Osteocyte (in vitro differentiated cells): ENCODE measurements around the gene NEDD8. TPM values are rescaled to one million over a fixed set of nuclear protein-coding genes. Genes with fewer than 3 reads are reported as not detected.
A peak's percentile ranks its signal among the peaks of the same experiment; 100 is the strongest.

Experiments used
- DNase-seq: peaks from one replicate; pipeline ENCODE4 v3.0.0; 2021; ENCODE audit warnings: mixed read lengths; ENCODE audit not compliant: unreplicated experiment; ENCODE audit errors: extremely low spot score
- H3K27ac Mint-ChIP-seq: one replicate; pipeline ENCODE4 v1.8.0; 2021; ENCODE audit warnings: mild to moderate bottlenecking, mixed read lengths; ENCODE audit not compliant: unreplicated experiment
- H3K27me3 Mint-ChIP-seq: one replicate; pipeline ENCODE4 v1.8.0; 2021; ENCODE audit warnings: mixed read lengths; ENCODE audit not compliant: unreplicated experiment
- H3K36me3 Mint-ChIP-seq: one replicate; pipeline ENCODE4 v1.8.0; 2021; ENCODE audit warnings: mixed read lengths; ENCODE audit not compliant: unreplicated experiment
- H3K4me1 Mint-ChIP-seq: one replicate; pipeline ENCODE4 v1.8.0; 2021; ENCODE audit warnings: mixed read lengths; ENCODE audit not compliant: unreplicated experiment
- H3K4me3 Mint-ChIP-seq: one replicate; pipeline ENCODE4 v1.8.0; 2021; ENCODE audit warnings: mild to moderate bottlenecking, moderate library complexity, mixed read lengths; ENCODE audit not compliant: unreplicated experiment
- H3K9me3 Mint-ChIP-seq: one replicate; pipeline ENCODE4 v1.8.0; 2021; ENCODE audit warnings: mixed read lengths; ENCODE audit not compliant: unreplicated experiment
- CTCF ChIP-seq: fragments of 200-600 bp; sonication (generic); IDR thresholded peaks from 2 replicates; pipeline ENCODE4 v1.5.0; 2021; ENCODE audit warnings: antibody characterized with exemption, mild to moderate bottlenecking, moderate library complexity
- total RNA-seq: library from RNA; stranded (reverse); gene quantifications from 2 replicates; pipeline ENCODE4 v1.2.1, GENCODE V29; 2021

The NEDD8 gene
- total RNA-seq, 1 donor from 2014 or later = 158 TPM

GRCh38 chr14:24271834-24272263, 39.7 kb upstream of the NEDD8 start:
- no peak for DNase-seq
- Mint-ChIP-seq H3K36me3 (peaks cover 5% of the 10 kb centered on the region), H3K9me3 (no peaks in the 10 kb centered on the region), H3K4me3 (peak overlapping the region; percentile 93), H3K4me1 (peaks cover 14% of the 10 kb centered on the region), H3K27ac (peak overlapping the region; percentile 89), H3K27me3 (no peaks in the 10 kb centered on the region)
- TF ChIP-seq CTCF = no peak

- TF ChIP-seq CTCF = peak; percentile 80
- Mint-ChIP-seq H3K9me3 (no peaks in the 10 kb centered on the region), H3K27ac (peak within 1 kb of the TSS; percentile 92), H3K4me1 (peaks cover 14% of the 10 kb centered on the region), H3K36me3 (peaks cover 9% of the 10 kb centered on the region), H3K27me3 (no peaks in the 10 kb centered on the region), H3K4me3 (peak within 1 kb of the TSS; percentile 93)
- peak; percentile 95 for DNase-seq
Measured at GRCh38 chr14:24271134-24271833, 39.1 kb upstream of the NEDD8 start, which contains the start of gene RABGGTA. RABGGTA (minus strand) TSS chr14:24271597; CDS start chr14:24271115, 482 bp downstream.

- TF ChIP-seq CTCF = no peak
- Mint-ChIP-seq H3K36me3 (peaks cover 9% of the 10 kb centered on the region), H3K27me3 (no peaks in the 10 kb centered on the region), H3K27ac (peak overlapping the region; percentile 92), H3K9me3 (no peaks in the 10 kb centered on the region), H3K4me3 (peak overlapping the region; percentile 93), H3K4me1 (peaks cover 14% of the 10 kb centered on the region)
- DNase-seq = no peak
Measured at GRCh38 chr14:24270537-24271133, 38.5 kb upstream of the NEDD8 start.

- TF ChIP-seq CTCF = no peak
- no peak for DNase-seq
- Mint-ChIP-seq H3K27ac (no peak overlapping the region), H3K4me1 (peaks cover 14% of the 10 kb centered on the region), H3K27me3 (no peaks in the 10 kb centered on the region), H3K4me3 (peak overlapping the region; percentile 26), H3K9me3 (no peaks in the 10 kb centered on the region), H3K36me3 (peaks cover 9% of the 10 kb centered on the region)
Measured at GRCh38 chr14:24269910-24270536, 37.9 kb upstream of the NEDD8 start.

GRCh38 chr14:24269368-24269767, 37.2 kb upstream of the NEDD8 start:
- no peak for TF ChIP-seq CTCF
- H3K36me3 Mint-ChIP-seq = peaks cover 9% of the 10 kb centered on the region
- no peaks in the 10 kb centered on the region for H3K27me3 Mint-ChIP-seq
- DNase-seq = no peak
- H3K9me3 Mint-ChIP-seq = no peaks in the 10 kb centered on the region
- H3K4me1 Mint-ChIP-seq = peaks cover 14% of the 10 kb centered on the region
- no peak overlapping the region for H3K27ac Mint-ChIP-seq
- no peak overlapping the region for H3K4me3 Mint-ChIP-seq
